ENCODE measurements around the gene CLMN. TPM values are rescaled to one million over a fixed set of nuclear protein-coding genes. Genes with fewer than 3 reads are reported as not detected.
"Not testable (repeated sequence)": the region's sequence is repeated elsewhere in the genome, so short reads cannot be mapped to it uniquely, and the experiment has no call there.

Gene CLMN
- total RNA-seq, 1 donor from 2014 or later: 0.78 TPM

GRCh38 chr14:95218006-95218405 lies 101.7 kb downstream of the CLMN start:
- DNase-seq: no peak

- no peak for DNase-seq
These were observed 102.3 kb downstream of the CLMN start for GRCh38 chr14:95217391-95217900.

GRCh38 chr14:95216008-95216407 lies 103.7 kb downstream of the CLMN start:
- DNase-seq: no peak

- DNase-seq: no peak
These were observed 104.5 kb downstream of the CLMN start for GRCh38 chr14:95215094-95215725.

- no peak for DNase-seq
These were observed 105.9 kb downstream of the CLMN start for GRCh38 chr14:95213774-95214173.

GRCh38 chr14:95211721-95212504 lies 107.8 kb downstream of the CLMN start:
- DNase-seq: no peak

- no peak for DNase-seq
These were observed 109.0 kb downstream of the CLMN start for GRCh38 chr14:95210699-95211098.

- DNase-seq: no peak
These were observed 111.1 kb downstream of the CLMN start for GRCh38 chr14:95208598-95208997.

GRCh38 chr14:95207475-95208233 lies 112.1 kb downstream of the CLMN start:
- DNase-seq: no peak

GRCh38 chr14:95206534-95206933 lies 113.2 kb downstream of the CLMN start:
- no peak for DNase-seq

GRCh38 chr14:95204705-95205104 lies 115.0 kb downstream of the CLMN start:
- DNase-seq: no peak

GRCh38 chr14:95201745-95202144 lies 118.0 kb downstream of the CLMN start:
- not testable (repeated sequence) for DNase-seq

GRCh38 chr14:95200404-95200803 lies 119.3 kb downstream of the CLMN start:
- DNase-seq: no peak

- DNase-seq: no peak
These were observed 120.3 kb downstream of the CLMN start for GRCh38 chr14:95199298-95199983.

GRCh38 chr14:95198320-95198719 lies 121.4 kb downstream of the CLMN start:
- no peak for DNase-seq

- DNase-seq: no peak
These were observed 122.2 kb downstream of the CLMN start for GRCh38 chr14:95197551-95197950.

GRCh38 chr14:95196826-95197545 lies 122.7 kb downstream of the CLMN start:
- no peak for DNase-seq

- DNase-seq: no peak
These were observed 123.4 kb downstream of the CLMN start for GRCh38 chr14:95196268-95196667.

- no peak for DNase-seq
These were observed 124.7 kb downstream of the CLMN start for GRCh38 chr14:95195031-95195430.

GRCh38 chr14:95193081-95193480 lies 126.6 kb downstream of the CLMN start:
- no peak for DNase-seq

GRCh38 chr14:95192311-95192710 lies 127.4 kb downstream of the CLMN start:
- DNase-seq: no peak

Data from occipital lobe (tissue), 2 donors.